Measurements from ENCODE around the gene TBC1D10A.

GRCh38 chr22:30274437-30274812 is 52.3 kb downstream of the TBC1D10A start:
- TF ChIP-seq, protein P1, sequence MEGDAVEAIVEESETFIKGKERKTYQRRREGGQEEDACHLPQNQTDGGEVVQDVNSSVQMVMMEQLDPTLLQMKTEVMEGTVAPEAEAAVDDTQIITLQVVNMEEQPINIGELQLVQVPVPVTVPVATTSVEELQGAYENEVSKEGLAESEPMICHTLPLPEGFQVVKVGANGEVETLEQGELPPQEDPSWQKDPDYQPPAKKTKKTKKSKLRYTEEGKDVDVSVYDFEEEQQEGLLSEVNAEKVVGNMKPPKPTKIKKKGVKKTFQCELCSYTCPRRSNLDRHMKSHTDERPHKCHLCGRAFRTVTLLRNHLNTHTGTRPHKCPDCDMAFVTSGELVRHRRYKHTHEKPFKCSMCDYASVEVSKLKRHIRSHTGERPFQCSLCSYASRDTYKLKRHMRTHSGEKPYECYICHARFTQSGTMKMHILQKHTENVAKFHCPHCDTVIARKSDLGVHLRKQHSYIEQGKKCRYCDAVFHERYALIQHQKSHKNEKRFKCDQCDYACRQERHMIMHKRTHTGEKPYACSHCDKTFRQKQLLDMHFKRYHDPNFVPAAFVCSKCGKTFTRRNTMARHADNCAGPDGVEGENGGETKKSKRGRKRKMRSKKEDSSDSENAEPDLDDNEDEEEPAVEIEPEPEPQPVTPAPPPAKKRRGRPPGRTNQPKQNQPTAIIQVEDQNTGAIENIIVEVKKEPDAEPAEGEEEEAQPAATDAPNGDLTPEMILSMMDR (IDR thresholded peaks at IDR 0.05; ENCODE audit: low read depth, low read length) = no peak
- TF ChIP-seq EZH2phosphoT487 (IDR thresholded peaks at IDR 0.05; ENCODE audit: low read depth) = no peak
